HG02642 (cell line): ENCODE data around the gene STEEP1.
A peak's percentile ranks its signal among the peaks of the same experiment; 100 is the strongest.
"Not testable (repeated sequence)": the region's sequence is repeated elsewhere in the genome, so short reads cannot be mapped to it uniquely, and the experiment has no call there.

Source experiments
- ATAC-seq: cut with Tn5 transposase; IDR thresholded peaks from one replicate; pipeline ENCODE4 v1.9.1; 2021; ENCODE audit warnings: mild to moderate bottlenecking; ENCODE audit not compliant: unreplicated experiment, poor library complexity

Gene STEEP1

GRCh38 chrX:119537487-119537886 lies 27.7 kb downstream of the STEEP1 start:
- ATAC-seq = no peak

GRCh38 chrX:119529345-119530276 lies 35.6 kb downstream of the STEEP1 start:
- ATAC-seq = no peak

GRCh38 chrX:119523664-119524184 lies 41.5 kb downstream of the STEEP1 start:
- no peak for ATAC-seq

DNA sequence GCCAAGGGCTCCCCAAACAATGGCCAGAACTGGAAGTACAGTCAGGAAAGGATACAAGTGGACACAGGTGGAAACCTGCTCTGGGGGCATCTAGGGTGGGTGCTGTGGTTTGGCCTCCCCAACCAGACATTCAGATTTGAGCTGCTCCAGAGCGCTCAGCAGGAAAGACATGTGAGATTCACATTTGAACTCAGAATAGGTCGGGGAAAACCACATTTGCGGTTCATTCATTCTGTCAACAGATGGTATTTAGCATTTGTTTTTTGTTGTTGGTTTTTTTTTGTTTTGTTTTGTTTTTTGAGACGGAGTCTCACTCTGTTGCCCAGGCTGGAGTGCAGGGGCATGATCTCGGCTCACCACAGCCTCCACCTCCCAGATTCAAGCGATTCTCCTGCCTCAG lies 44.0 kb downstream of the STEEP1 start:
- no peak for ATAC-seq

GRCh38 chrX:119518371-119518770 lies 46.8 kb downstream of the STEEP1 start:
- no peak for ATAC-seq

- peak; percentile 73 for ATAC-seq
Measured at GRCh38 chrX:119516157-119516702, 49.0 kb downstream of the STEEP1 start.

GRCh38 chrX:119512146-119512800 lies 52.9 kb downstream of the STEEP1 start:
- ATAC-seq = no peak

GRCh38 chrX:119507206-119507605 lies 58.0 kb downstream of the STEEP1 start:
- no peak for ATAC-seq

- ATAC-seq = no peak
Measured at GRCh38 chrX:119505945-119506344, 59.3 kb downstream of the STEEP1 start.

DNA sequence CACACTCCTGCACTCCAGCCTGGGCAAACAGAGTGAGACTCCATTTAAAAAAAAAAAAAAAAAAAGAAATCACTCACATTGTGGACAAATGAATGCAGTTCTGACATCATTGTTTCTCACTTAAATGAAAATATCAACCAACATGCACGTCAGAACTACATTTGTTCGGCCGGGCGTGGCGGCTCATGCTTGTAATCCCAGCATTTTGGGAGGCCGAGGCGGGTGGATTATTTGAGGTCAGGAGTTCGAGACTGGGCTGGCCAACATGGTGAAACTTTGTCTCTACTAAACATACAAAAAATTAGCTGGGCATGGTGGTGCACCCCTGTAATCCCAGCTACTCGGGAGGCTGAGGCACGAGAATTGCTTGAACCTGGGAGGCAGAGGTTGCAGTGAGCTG lies 60.1 kb downstream of the STEEP1 start:
- not testable (repeated sequence) for ATAC-seq

DNA sequence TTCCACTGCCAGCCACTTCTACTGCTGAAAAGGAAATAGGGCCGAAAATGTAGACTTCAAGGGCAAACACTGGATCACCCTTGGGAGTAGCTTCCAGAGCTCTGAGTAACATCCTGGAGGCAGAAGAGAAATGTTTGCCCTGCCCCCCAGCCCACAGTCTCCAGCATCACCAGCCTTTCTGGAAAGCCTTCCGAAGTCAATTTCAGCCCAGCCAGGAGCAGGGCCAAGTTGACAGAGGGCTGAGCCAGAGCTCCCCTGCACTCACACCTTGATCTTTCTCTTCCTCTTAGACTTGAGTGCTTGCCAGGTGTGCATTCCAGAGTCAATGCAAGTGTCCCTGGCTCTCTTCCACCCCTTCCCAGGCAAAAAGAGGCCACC lies 61.7 kb downstream of the STEEP1 start:
- no peak for ATAC-seq

DNA sequence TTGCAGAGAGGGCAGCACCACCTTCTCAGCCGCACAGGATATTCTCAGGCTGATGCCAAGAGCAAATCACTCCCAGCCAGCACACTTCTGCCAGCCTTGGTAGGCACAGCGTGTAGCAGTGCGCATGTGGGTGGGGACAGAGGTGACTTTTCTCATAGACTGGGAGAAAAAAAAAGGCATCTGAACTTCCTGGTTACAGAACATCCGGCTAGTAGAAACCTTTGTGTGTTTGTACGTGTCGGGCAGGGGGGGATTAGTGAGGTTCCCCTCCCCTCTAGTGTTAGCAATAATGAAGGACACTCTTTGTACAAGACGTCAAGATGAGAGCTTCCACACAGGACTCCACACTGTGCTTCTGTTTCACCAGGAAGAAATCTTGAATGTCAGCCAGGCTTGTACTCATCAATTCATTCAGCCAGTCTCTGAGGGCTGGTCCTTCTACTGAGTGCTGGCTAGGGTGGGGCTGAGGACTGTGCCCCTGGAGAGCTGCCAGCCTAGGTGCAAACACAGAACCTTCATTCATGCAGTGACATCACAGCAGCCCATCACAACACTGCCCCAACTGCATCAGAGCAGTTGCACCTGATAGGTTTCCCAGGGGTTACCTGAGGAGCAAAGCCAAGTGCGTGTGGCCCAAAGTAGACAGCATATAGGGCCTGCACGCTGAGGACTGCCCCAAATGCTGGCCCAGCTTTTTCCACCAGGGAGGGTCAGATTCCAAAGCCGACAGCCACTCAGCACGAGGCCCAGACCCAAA lies 62.3 kb downstream of the STEEP1 start:
- no peak for ATAC-seq

GRCh38 chrX:119501511-119502148 lies 63.6 kb downstream of the STEEP1 start:
- no peak for ATAC-seq

GRCh38 chrX:119500061-119500800 lies 65.0 kb downstream of the STEEP1 start:
- no peak for ATAC-seq

- no peak for ATAC-seq
Measured at GRCh38 chrX:119497185-119497584, 68.0 kb downstream of the STEEP1 start.

DNA sequence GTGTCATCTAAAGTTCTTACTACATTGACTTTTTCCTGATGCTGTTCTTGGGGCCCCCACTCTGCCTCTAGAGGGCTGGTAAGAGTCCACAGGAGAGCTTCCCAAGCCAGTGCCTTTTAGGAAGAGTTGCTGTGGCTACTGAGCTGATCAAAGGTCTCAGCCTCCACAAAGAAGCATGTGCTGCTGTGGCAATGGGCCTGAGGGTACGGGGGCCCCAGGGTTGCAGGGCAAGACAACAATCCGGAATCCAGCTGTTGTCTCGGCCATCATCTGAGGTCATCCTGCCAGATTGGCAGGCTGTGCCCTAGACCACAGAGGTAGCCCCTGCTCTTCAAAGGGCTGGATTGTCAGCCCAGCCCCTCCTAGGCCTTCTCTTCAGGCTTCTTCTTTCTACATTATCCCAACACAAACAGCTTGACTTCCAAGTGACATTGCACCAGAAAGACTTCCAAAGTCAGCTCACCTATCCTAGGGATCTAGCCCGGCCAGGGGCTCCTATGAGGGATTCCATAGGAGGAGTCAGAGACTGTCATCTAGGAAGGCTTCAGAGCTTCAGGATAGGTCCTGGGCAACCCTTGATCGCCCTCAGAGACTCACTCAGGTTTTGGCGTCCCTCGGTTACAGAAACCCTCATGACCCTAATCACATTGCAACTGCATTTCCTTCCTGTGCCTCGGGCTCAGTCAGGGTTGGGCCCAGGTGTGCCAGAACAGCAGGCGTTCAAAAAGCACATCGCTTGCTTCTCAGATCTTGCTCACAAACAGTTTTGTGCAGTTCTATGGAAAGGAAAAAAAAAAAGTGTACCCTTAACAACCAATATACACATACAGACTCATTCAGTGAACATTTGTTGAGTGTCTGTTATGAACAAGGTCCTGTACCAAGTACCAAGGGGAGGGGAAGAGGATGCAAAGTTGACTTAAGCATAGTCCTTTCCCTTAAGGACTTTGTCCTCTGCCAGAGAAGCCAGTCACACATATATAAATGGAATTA lies 69.2 kb downstream of the STEEP1 start:
- no peak for ATAC-seq

GRCh38 chrX:119493851-119494495 lies 71.2 kb downstream of the STEEP1 start:
- ATAC-seq = not testable (repeated sequence)

DNA sequence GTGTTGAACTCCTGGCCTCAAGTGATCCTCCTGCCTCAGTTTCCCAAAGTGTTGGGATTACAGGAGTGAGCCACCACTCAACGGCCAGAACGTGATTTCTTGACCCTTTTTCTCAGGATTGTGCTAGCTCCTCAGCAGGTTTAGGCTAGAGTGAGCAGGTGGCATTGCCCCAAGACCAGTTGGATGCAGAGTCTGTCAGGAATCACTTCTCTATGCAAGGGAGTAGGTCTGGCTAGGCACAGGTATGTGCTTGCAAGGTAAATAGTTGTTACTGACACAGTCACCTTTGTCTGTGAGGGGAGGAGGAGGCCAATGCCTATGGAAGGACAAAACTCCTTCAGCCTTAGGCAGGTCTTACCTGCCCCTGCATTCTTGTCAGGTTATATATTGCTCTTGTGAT lies 72.7 kb downstream of the STEEP1 start:
- no peak for ATAC-seq
